MM.1S (cell line): ENCODE data around the gene GRK3.

ENCODE experiments used
- EZH2 ChIP-seq: fragments of 300-600 bp; sonication (generic); optimal IDR thresholded peaks from 2 replicates; pipeline ENCODE3; 2017; ENCODE audit warnings: low read depth, mild to moderate bottlenecking, antibody characterized with exemption, low read length, mixed read lengths
- TF ChIP-seq, protein P1 (sequence below): fragments of 300-600 bp; sonication (generic); IDR thresholded peaks from 2 replicates; pipeline ENCODE4 v1.5.1; 2016; ENCODE audit warnings: antibody characterized with exemption, low read length, mixed read lengths

DNA sequence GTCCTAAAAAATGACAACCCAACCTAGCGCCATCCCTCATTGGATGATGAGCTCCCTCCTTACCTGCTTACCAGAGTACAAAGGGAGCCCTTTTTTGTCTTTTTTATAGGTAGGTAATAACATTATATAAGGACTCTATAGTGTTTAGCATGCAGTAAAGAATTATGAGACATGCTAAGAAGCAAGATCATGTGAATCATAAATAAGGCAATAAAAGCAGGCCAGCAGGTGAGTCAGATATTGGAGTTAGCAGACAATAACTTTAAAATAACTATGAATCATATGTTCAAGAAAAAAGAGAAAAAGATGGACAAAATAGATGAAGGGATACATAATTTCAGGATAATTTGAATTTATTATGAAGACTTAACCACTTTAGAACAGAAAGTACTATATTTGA, 81.5 kb downstream of the GRK3 start:
- TF ChIP-seq, protein P1, sequence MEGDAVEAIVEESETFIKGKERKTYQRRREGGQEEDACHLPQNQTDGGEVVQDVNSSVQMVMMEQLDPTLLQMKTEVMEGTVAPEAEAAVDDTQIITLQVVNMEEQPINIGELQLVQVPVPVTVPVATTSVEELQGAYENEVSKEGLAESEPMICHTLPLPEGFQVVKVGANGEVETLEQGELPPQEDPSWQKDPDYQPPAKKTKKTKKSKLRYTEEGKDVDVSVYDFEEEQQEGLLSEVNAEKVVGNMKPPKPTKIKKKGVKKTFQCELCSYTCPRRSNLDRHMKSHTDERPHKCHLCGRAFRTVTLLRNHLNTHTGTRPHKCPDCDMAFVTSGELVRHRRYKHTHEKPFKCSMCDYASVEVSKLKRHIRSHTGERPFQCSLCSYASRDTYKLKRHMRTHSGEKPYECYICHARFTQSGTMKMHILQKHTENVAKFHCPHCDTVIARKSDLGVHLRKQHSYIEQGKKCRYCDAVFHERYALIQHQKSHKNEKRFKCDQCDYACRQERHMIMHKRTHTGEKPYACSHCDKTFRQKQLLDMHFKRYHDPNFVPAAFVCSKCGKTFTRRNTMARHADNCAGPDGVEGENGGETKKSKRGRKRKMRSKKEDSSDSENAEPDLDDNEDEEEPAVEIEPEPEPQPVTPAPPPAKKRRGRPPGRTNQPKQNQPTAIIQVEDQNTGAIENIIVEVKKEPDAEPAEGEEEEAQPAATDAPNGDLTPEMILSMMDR: no peak
- no peak for TF ChIP-seq EZH2
